GM13977 (cell line): ENCODE measurements around the gene BFSP2.
A peak's percentile ranks its signal among the peaks of the same experiment; 100 is the strongest.
"Not testable (repeated sequence)": the region's sequence is repeated elsewhere in the genome, so short reads cannot be mapped to it uniquely, and the experiment has no call there.

Source experiments
- DNase-seq: peaks from one replicate; pipeline ENCODE4 v3.0.0; 2012; ENCODE audit warnings: low spot score
- in situ Hi-C: fragments of 300-500 bp; cut with MboI; formaldehyde crosslinking; loops from one replicate; pipeline ENCODE4 v1.12.0; 2022; ENCODE audit warnings: low sequenced_read_pairs, low pct_unique_long_range_greater_than_20kb, mixed read lengths, inconsistent platforms; ENCODE audit not compliant: unreplicated experiment
- TF ChIP-seq, protein P1 (sequence below): IDR thresholded peaks from 2 replicates; pipeline ENCODE4 v1.5.1; 2012; ENCODE audit warnings: mild to moderate bottlenecking, control low read depth; ENCODE audit not compliant: insufficient read depth; ENCODE audit errors: extremely low read depth, missing control alignments

Gene BFSP2

DNA sequence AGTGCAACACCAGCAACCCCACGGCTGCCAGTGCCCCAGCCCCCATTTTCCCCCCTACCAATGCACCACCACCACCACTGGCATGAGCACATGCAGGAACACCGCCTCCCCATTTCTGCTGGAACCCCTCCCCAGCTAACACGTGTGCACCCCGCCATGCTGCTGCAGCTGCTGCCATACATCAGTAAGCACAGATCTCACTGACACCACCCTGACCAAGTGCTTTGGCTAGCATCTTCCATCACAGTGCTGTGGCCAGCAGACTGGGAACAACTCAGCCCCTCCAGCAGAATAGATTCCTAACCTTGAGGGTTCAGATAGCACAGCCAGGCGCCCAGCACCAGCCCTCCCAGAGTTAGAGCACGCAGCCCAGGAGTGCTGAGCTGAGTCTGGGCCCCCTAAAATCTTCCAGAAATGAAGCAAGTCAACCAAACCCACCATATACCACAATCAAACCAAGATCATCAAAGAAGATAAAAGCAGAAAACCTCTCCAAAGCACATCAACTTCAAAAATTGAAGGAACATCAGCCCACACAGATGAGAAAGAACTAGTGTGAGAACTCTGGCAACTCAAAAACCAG is 92.4 kb downstream of the BFSP2 start:
- in situ Hi-C loops = no loop called here
- no peak for DNase-seq
- TF ChIP-seq, protein P1, sequence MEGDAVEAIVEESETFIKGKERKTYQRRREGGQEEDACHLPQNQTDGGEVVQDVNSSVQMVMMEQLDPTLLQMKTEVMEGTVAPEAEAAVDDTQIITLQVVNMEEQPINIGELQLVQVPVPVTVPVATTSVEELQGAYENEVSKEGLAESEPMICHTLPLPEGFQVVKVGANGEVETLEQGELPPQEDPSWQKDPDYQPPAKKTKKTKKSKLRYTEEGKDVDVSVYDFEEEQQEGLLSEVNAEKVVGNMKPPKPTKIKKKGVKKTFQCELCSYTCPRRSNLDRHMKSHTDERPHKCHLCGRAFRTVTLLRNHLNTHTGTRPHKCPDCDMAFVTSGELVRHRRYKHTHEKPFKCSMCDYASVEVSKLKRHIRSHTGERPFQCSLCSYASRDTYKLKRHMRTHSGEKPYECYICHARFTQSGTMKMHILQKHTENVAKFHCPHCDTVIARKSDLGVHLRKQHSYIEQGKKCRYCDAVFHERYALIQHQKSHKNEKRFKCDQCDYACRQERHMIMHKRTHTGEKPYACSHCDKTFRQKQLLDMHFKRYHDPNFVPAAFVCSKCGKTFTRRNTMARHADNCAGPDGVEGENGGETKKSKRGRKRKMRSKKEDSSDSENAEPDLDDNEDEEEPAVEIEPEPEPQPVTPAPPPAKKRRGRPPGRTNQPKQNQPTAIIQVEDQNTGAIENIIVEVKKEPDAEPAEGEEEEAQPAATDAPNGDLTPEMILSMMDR = no peak

- in situ Hi-C loops = no loop called here
- DNase-seq = no peak
Measured at GRCh38 chr3:133494469-133494868, 94.6 kb downstream of the BFSP2 start.

DNA sequence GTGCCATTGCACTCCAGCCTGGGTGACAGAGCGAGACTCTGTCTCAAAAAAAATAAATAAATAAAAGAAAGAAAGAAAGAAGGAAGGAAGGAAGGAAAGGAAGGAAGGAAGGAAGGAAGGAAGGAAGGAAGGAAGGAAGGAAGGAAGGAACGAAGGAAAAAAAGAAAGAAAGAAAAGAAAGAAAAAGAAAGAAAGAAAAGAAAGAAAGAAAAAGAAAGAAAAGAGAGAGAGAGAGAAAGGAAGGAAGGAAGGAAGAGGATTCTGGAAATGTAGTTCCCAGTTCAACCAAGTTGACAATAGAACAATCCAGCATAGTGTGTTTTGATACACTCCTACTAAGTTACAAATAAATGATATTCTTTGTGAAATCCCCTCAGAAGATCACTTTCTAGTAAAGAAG is 102.7 kb downstream of the BFSP2 start:
- DNase-seq, in situ Hi-C loops: not testable (repeated sequence)

More at GRCh38 chr3:133494469-133494868, 94.6 kb downstream of the BFSP2 start:
- TF ChIP-seq, protein P1 = peak; percentile 27

DNA sequence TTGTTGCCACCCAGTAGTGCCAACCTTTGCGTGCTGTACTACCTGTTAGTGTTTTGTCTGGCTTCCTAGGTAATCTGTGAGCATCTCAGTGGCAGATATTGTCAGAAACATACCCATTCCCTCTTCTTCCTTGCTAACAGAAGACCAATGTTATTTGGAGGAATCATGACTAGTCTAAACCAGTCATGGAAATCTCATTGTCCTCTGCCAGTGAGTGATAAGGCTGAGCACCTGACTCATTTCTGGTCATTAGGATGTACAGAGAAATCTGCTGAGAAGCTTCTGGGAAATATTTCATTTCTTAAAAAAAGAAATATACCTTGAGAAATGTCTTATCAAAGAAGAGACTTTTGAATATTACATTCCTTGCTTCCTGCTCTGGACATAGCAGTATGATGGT is 103.6 kb downstream of the BFSP2 start:
- no peak for DNase-seq
- TF ChIP-seq, protein P1 = no peak
- in situ Hi-C loops = no loop called here

DNA sequence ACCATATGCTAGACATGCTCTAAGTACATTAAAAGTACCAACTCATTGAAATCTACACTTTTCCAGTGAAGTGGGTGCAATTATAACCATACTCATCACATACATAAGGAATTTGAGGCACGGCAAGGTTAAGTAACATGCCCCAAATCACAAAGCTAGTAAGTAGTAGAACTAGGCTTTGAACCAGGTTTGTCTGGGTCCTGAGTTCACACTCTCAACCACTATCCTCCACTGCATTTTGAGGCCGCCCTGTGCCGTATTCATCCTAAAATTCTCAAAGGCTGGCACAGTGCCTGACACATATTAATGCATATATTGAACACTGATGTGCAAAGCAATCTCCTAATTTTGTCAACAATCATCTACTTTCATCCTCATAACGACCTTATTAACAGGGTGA is 104.9 kb downstream of the BFSP2 start:
- in situ Hi-C loops = no loop called here
- TF ChIP-seq, protein P1 = no peak
- DNase-seq = no peak

GRCh38 chr3:133505813-133506212 is 106.0 kb downstream of the BFSP2 start:
- TF ChIP-seq, protein P1 = no peak
- no peak for DNase-seq
- in situ Hi-C loops = no loop called here

DNA sequence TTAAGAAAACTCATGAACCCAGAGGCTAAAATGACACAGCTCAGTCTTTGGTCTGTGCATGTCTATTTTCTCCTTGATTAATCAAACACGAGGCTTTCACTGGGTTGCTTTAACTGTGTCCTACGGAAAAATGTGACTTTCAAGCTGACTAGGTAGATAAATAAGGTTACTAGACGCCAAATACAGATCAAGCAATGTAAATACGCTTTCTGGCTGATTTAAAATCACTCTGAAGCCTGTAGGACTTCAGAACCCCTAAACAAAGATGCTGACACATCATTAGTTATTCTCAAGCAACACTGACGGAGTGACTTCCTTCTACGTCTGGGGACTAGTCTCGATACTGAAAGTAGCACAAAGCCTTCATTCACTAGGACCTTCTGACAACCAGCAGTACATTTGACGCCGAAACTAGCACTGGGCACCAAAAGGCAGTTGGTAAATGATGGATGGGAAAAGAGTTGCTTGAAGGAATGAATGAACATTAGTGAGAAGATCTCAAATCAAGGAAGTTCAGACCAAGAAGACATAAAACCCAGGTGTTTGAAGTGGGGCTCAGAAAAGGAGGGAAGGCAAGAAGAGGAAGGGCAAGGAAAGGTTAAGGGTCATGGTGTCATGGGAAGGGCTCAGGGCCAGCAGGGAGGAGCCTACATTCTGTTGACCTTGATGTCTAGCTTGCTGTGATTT is 106.5 kb downstream of the BFSP2 start:
- TF ChIP-seq, protein P1 = no peak
- DNase-seq = peak; percentile 67
- in situ Hi-C loops = no loop called here
